Ishikawa (cell line): ENCODE data around the gene C12orf43.

Experiments
- RAD21 ChIP-seq: IDR thresholded peaks from 2 replicates; pipeline ENCODE4 v1.6.1; 2012; ENCODE audit warnings: low read depth
- TAF1 ChIP-seq: IDR thresholded peaks from 2 replicates; pipeline ENCODE4 v1.6.1; 2012; ENCODE audit warnings: low read depth, mild to moderate bottlenecking

- TF ChIP-seq TAF1 (peak; percentile 91), RAD21 (no peak)
Observed at GRCh38 chr12:121015825-121016766, at the start of gene C12orf43.
